Measurements from ENCODE around the gene SLC30A1. TPM values are rescaled to one million over a fixed set of nuclear protein-coding genes. Genes with fewer than 3 reads are reported as not detected.
A peak's percentile ranks its signal among the peaks of the same experiment; 100 is the strongest.

SLC30A1 gene
- total RNA-seq, 2 experiments from 2014 or later, result 3.5 to 3.9 TPM

GRCh38 chr1:211605603-211606331 lies 26.8 kb upstream of the SLC30A1 start:
- peaks cover 9% of the 10 kb centered on the region for H3K4me1 Mint-ChIP-seq (ENCODE audit: low read depth)
- no peak overlapping the region for H3K27ac Mint-ChIP-seq
- CTCF ChIA-PET, result interaction anchor here (1.0 to 1.4 kb wide), 2 partner anchors 11 to 27 kb away, joined by 3 to 5 read pairs; partner anchors contain the start of gene SLC30A1
- H3K4me3 Mint-ChIP-seq, result peak overlapping the region; percentile 64
- H3K36me3 Mint-ChIP-seq, result no peaks in the 10 kb centered on the region
- POLR2A ChIA-PET, result no interaction called here
- intact Hi-C loops (cut with micrococcal nuclease), result no loop called here
- no peak for DNase-seq
- H3K27me3 Mint-ChIP-seq, result peaks cover 3% of the 10 kb centered on the region
- H3K9me3 Mint-ChIP-seq, result no peaks in the 10 kb centered on the region

DNA sequence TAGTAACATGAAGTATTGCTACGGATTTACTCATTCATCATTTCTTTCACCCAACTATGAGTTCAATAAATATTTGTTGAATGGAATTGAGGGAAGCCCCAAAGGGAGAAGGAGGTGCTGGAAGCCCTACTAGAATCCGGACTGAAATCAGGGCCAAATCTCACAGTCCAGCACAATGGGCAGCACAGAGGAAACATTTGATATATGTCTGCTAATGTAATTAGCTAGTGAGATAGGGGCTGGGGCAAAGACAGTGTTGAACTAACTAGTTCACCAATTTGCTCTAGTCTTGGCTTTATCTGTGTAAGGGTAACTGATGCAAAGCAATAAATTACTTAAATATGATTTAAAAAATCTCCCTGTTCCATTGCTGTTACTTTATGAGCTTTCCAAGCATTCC lies 26.1 kb upstream of the SLC30A1 start:
- no peaks in the 10 kb centered on the region for H3K36me3 Mint-ChIP-seq
- intact Hi-C loops (cut with micrococcal nuclease), result no loop called here
- no peak overlapping the region for H3K27ac Mint-ChIP-seq
- H3K9me3 Mint-ChIP-seq, result no peaks in the 10 kb centered on the region
- CTCF ChIA-PET, result no interaction called here
- DNase-seq, result no peak
- POLR2A ChIA-PET, result no interaction called here
- H3K27me3 Mint-ChIP-seq, result peaks cover 3% of the 10 kb centered on the region
- H3K4me3 Mint-ChIP-seq, result no peak overlapping the region
- H3K4me1 Mint-ChIP-seq (ENCODE audit: low read depth), result peaks cover 9% of the 10 kb centered on the region

DNA sequence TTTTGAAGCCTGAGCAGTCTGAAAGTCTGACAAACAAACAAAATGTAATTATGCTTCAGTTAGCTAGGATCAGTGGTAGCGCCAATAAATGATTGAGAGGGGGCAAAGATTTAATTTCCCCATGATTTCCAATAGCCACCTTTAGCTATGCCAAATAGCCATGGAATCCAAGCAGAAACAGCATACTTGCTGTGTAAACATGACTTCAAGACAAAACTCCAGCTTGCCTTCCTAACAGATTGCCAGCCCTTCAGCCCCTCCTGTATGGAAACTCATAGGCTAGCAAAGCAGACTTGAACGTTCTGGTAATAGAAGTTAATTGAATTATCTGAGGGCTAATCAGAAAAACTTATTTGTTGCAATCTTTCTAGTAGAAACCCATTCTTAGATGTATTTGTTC lies 25.6 kb upstream of the SLC30A1 start:
- no peak overlapping the region for H3K27ac Mint-ChIP-seq
- ChIA-PET POLR2A (no interaction called here), CTCF (no interaction called here)
- no peaks in the 10 kb centered on the region for H3K36me3 Mint-ChIP-seq
- H3K4me1 Mint-ChIP-seq (ENCODE audit: low read depth), result peaks cover 9% of the 10 kb centered on the region
- H3K9me3 Mint-ChIP-seq, result no peaks in the 10 kb centered on the region
- no peak overlapping the region for H3K4me3 Mint-ChIP-seq
- intact Hi-C loops (cut with micrococcal nuclease), result no loop called here
- no peak for DNase-seq
- H3K27me3 Mint-ChIP-seq, result peaks cover 3% of the 10 kb centered on the region

DNA sequence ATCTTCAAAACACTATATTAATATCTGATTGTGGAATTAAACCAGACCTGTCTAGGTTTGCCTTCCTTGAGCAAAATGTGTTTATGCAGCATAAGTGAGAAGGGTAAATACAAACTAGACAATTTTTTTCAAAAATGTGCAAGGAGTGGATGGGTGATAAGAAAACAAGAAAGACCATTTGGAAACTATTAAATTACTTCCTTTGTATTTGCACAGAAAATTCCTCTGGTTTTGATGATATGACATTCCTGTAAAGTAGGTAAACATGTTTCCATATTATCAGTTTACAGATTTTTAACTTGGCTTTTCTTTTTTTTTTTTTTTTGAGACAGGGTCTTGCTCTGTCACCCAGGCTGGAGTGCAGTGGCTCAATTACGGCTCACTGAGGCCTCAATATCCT lies 24.8 kb upstream of the SLC30A1 start:
- Mint-ChIP-seq H3K36me3 (no peaks in the 10 kb centered on the region), H3K4me3 (no peak overlapping the region), H3K27ac (no peak overlapping the region), H3K9me3 (no peaks in the 10 kb centered on the region), H3K27me3 (peaks cover 3% of the 10 kb centered on the region), H3K4me1 (ENCODE audit: low read depth) (peaks cover 9% of the 10 kb centered on the region)
- DNase-seq, result no peak
- CTCF ChIA-PET, result no interaction called here
- intact Hi-C loops (cut with micrococcal nuclease), result no loop called here
- POLR2A ChIA-PET, result no interaction called here

- ChIA-PET CTCF (interaction anchor here (1.6 kb wide), 1 partner anchor 52 kb away, joined by 5 read pairs; no protein-coding TSS in a partner anchor), POLR2A (no interaction called here)
- Mint-ChIP-seq H3K27ac (no peak overlapping the region), H3K36me3 (no peaks in the 10 kb centered on the region), H3K27me3 (peaks cover 3% of the 10 kb centered on the region), H3K9me3 (no peaks in the 10 kb centered on the region), H3K4me3 (no peak overlapping the region), H3K4me1 (ENCODE audit: low read depth) (peaks cover 9% of the 10 kb centered on the region)
- intact Hi-C loops (cut with micrococcal nuclease), result no loop called here
- DNase-seq, result no peak
Observed at GRCh38 chr1:211603191-211603701, 24.3 kb upstream of the SLC30A1 start.

- CTCF ChIA-PET, result interaction anchor here (1.6 kb wide), 1 partner anchor 53 kb away, joined by 5 read pairs; no protein-coding TSS in a partner anchor
- no peak overlapping the region for H3K27ac Mint-ChIP-seq
- no peak overlapping the region for H3K4me3 Mint-ChIP-seq
- peaks cover 1% of the 10 kb centered on the region for H3K27me3 Mint-ChIP-seq
- no peak for DNase-seq
- intact Hi-C loops (cut with micrococcal nuclease), result no loop called here
- peaks cover 17% of the 10 kb centered on the region for H3K4me1 Mint-ChIP-seq (ENCODE audit: low read depth)
- POLR2A ChIA-PET, result no interaction called here
- no peaks in the 10 kb centered on the region for H3K36me3 Mint-ChIP-seq
- no peaks in the 10 kb centered on the region for H3K9me3 Mint-ChIP-seq
Observed at GRCh38 chr1:211601982-211602670, 23.2 kb upstream of the SLC30A1 start.

GRCh38 chr1:211601159-211601558 lies 22.2 kb upstream of the SLC30A1 start:
- intact Hi-C loops (cut with micrococcal nuclease), result no loop called here
- CTCF ChIA-PET, result no interaction called here
- no peaks in the 10 kb centered on the region for H3K36me3 Mint-ChIP-seq
- peaks cover 1% of the 10 kb centered on the region for H3K27me3 Mint-ChIP-seq
- H3K27ac Mint-ChIP-seq, result no peak overlapping the region
- peaks cover 13% of the 10 kb centered on the region for H3K4me1 Mint-ChIP-seq (ENCODE audit: low read depth)
- H3K9me3 Mint-ChIP-seq, result no peaks in the 10 kb centered on the region
- no peak for DNase-seq
- POLR2A ChIA-PET, result no interaction called here
- no peak overlapping the region for H3K4me3 Mint-ChIP-seq

DNA sequence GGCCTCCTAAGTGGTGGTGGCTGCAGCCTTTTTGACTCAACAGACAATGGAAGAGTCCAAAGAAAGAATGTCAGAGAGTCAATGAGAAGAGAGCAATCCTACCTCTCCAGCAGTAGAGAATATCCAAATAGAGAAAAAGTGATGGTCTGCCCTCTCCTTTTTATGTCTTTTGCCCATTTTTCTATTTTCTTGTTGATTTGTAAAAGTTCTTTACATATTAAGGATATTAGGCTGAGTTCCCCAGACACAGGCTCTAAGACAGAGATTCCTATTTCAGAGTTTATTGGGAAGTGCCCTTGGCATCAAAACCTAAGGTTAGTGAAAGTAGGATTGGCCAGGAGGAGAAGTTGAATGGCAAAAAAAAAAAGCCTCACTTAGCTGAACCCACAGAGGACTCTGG lies 20.3 kb upstream of the SLC30A1 start:
- H3K4me1 Mint-ChIP-seq (ENCODE audit: low read depth), result peaks cover 9% of the 10 kb centered on the region

GRCh38 chr1:211598514-211598913 lies 19.6 kb upstream of the SLC30A1 start:
- DNase-seq, result no peak
- H3K27me3 Mint-ChIP-seq, result peaks cover 1% of the 10 kb centered on the region
- no peaks in the 10 kb centered on the region for H3K36me3 Mint-ChIP-seq
- H3K9me3 Mint-ChIP-seq, result no peaks in the 10 kb centered on the region
- ChIA-PET POLR2A (no interaction called here), CTCF (no interaction called here)
- intact Hi-C loops (cut with micrococcal nuclease), result no loop called here
- H3K27ac Mint-ChIP-seq, result no peak overlapping the region
- H3K4me3 Mint-ChIP-seq, result no peak overlapping the region
- peaks cover 9% of the 10 kb centered on the region for H3K4me1 Mint-ChIP-seq (ENCODE audit: low read depth)

More for the DNA sequence above, 20.3 kb upstream of the SLC30A1 start:
- CTCF ChIA-PET, result no interaction called here
- DNase-seq, result no peak
- no peaks in the 10 kb centered on the region for H3K36me3 Mint-ChIP-seq
- H3K27me3 Mint-ChIP-seq, result peaks cover 1% of the 10 kb centered on the region
- no peak overlapping the region for H3K27ac Mint-ChIP-seq
- H3K4me3 Mint-ChIP-seq, result no peak overlapping the region
- H3K9me3 Mint-ChIP-seq, result no peaks in the 10 kb centered on the region
- POLR2A ChIA-PET, result interaction anchor here (0.6 kb wide), 1 partner anchor 259 kb away, joined by 3 read pairs; no protein-coding TSS in a partner anchor
- intact Hi-C loops (cut with micrococcal nuclease), result no loop called here

DNA sequence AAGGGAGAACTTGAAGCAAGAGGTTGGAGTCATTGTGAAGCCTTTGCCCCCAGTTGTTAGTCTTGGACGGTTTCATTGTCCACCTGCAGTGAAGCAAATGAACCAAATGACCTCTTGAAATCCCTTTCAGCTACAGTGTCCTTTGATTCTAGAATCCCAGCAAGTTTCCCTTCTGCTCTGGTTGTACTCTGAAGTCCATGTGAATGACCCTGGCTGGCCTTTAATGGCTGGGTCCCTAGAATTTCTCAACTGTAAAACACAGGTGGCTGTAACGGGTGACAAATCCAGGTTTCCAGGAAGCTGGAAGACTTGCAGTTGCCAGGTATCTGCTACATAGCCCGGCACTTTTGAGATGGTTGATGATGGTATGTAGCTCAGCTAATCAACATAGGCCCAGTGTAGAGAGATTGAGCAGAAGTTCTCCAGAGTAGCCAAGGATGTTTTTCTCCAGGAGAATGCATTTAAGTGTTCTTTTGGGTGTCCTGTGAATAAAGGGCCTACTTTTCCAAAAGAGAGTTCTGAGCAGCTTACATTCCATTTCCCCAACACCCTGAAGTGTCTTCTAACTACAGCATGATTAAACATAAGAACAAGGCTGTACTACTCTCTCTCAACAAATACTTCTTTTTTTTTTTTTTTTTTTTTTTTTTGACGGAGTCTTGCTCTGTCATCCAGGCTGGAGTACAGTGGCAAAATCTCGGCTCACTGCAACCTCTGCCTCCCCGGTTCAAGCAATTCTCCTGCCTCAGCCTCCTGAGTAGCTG lies 17.6 kb upstream of the SLC30A1 start:
- DNase-seq, result no peak
- intact Hi-C loops (cut with micrococcal nuclease), result no loop called here
- Mint-ChIP-seq H3K9me3 (no peaks in the 10 kb centered on the region), H3K4me3 (no peak overlapping the region), H3K4me1 (ENCODE audit: low read depth) (peaks cover 13% of the 10 kb centered on the region), H3K27me3 (peaks cover 4% of the 10 kb centered on the region), H3K36me3 (no peaks in the 10 kb centered on the region), H3K27ac (no peak overlapping the region)
- POLR2A ChIA-PET, result no interaction called here
- CTCF ChIA-PET, result no interaction called here

DNA sequence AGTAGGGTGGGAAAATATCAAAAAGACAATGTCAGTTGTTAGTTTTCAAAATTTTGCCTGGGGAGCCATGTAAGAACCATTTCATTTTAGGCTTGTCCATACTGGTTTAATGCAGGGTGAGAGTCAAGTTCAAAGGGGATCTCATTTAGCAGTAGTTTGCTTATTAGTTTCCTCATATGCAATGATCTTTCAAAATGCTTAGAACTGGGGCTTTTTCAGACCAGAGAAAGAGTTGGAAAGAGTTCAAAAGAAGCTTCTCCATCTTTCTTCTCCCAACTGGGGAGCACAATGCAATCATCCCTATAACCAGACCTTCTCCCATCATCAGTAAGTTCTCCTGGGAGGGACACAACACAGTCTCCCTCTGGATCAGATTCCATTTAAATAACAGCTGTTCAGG lies 16.5 kb upstream of the SLC30A1 start:
- H3K4me1 Mint-ChIP-seq (ENCODE audit: low read depth), result peaks cover 13% of the 10 kb centered on the region
- POLR2A ChIA-PET, result no interaction called here
- CTCF ChIA-PET, result no interaction called here
- H3K36me3 Mint-ChIP-seq, result no peaks in the 10 kb centered on the region
- H3K4me3 Mint-ChIP-seq, result no peak overlapping the region
- DNase-seq, result no peak
- intact Hi-C loops (cut with micrococcal nuclease), result no loop called here
- peaks cover 4% of the 10 kb centered on the region for H3K27me3 Mint-ChIP-seq
- no peaks in the 10 kb centered on the region for H3K9me3 Mint-ChIP-seq
- H3K27ac Mint-ChIP-seq, result no peak overlapping the region

- H3K27ac Mint-ChIP-seq, result no peak overlapping the region
- H3K36me3 Mint-ChIP-seq, result no peaks in the 10 kb centered on the region
- CTCF ChIA-PET, result no interaction called here
- POLR2A ChIA-PET, result no interaction called here
- DNase-seq, result no peak
- H3K9me3 Mint-ChIP-seq, result no peaks in the 10 kb centered on the region
- peaks cover 4% of the 10 kb centered on the region for H3K27me3 Mint-ChIP-seq
- peaks cover 4% of the 10 kb centered on the region for H3K4me1 Mint-ChIP-seq (ENCODE audit: low read depth)
- intact Hi-C loops (cut with micrococcal nuclease), result no loop called here
- H3K4me3 Mint-ChIP-seq, result no peak overlapping the region
Observed at GRCh38 chr1:211591980-211592493, 13.1 kb upstream of the SLC30A1 start.

All from activated CD4-positive, alpha-beta memory T cell treated with anti-CD3 and anti-CD28 coated beads for 36 hours (primary cell).